Large intestine (tissue), 3 donors: Measurements from ENCODE around the gene ASCL3. TPM values are rescaled to one million over a fixed set of nuclear protein-coding genes. Genes with fewer than 3 reads are reported as not detected.
A peak's percentile ranks its signal among the peaks of the same experiment; 100 is the strongest.

Source experiments
- DNase-seq, 2 donors: peaks; one replicate each; pipeline versions ENCODE4 v3.0.0 to v3.0.0-alpha.2; 2013
- H3K27ac ChIP-seq: one replicate; pipeline ENCODE4 v1.5.1; 2013; ENCODE audit warnings: low read length
- H3K27me3 ChIP-seq: 2 replicates; pipeline ENCODE4 v1.6.1; 2013; ENCODE audit warnings: low read length; ENCODE audit not compliant: control insufficient read depth, insufficient read depth
- H3K36me3 ChIP-seq: 2 replicates; pipeline ENCODE4 v1.6.1; 2013; ENCODE audit warnings: low read length; ENCODE audit not compliant: control insufficient read depth, insufficient read depth
- H3K4me1 ChIP-seq: one replicate; pipeline ENCODE4 v1.6.1; 2013; ENCODE audit warnings: low read length; ENCODE audit not compliant: control insufficient read depth, insufficient read depth
- H3K4me3 ChIP-seq: one replicate; pipeline ENCODE4 v1.5.1; 2013; ENCODE audit warnings: low read length
- H3K9me3 ChIP-seq: one replicate; pipeline ENCODE4 v1.6.1; 2013; ENCODE audit warnings: mild to moderate bottlenecking, low read depth, low read length, moderate library complexity; ENCODE audit not compliant: control insufficient read depth
- WGBS: methylation state at CpG from one replicate; pipeline ENCODE4 v1.1.5; 2013; ENCODE audit warnings: low lambda C conversion rate; ENCODE audit not compliant: insufficient coverage; 5-methylcytosine and 5-hydroxymethylcytosine counted together
- polyA plus RNA-seq: library from polyadenylated mRNA; unstranded; fragments of 120-200 nt; gene quantifications from one replicate; pipeline ENCODE4 v1.2.1, GENCODE V29; 2013

ASCL3 gene
- polyA plus RNA-seq, 1 donor = 0.18 TPM

- WGBS = 100% methylated on average over 1 of the region's 12 CpGs
- no peaks in the 10 kb centered on the region for H3K9me3 ChIP-seq
- H3K36me3 ChIP-seq = peaks cover 2% of the 10 kb centered on the region
- H3K27ac ChIP-seq = no peak overlapping the region
- no peak overlapping the region for H3K4me3 ChIP-seq
- no peaks in the 10 kb centered on the region for H3K27me3 ChIP-seq
- no peak for DNase-seq
- peaks cover 3% of the 10 kb centered on the region for H3K4me1 ChIP-seq
These were observed 12.2 kb downstream of the ASCL3 start for GRCh38 chr11:8930456-8931175.

- Histone ChIP-seq H3K27ac (no peak overlapping the region), H3K27me3 (no peaks in the 10 kb centered on the region), H3K36me3 (peaks cover 2% of the 10 kb centered on the region), H3K4me1 (no peaks in the 10 kb centered on the region), H3K4me3 (no peak overlapping the region), H3K9me3 (no peaks in the 10 kb centered on the region)
- no peak for DNase-seq
- WGBS = 92% methylated on average over 2 of the region's 9 CpGs
These were observed 13.7 kb downstream of the ASCL3 start for GRCh38 chr11:8928981-8929615.

- Histone ChIP-seq H3K4me3 (no peak overlapping the region), H3K9me3 (no peaks in the 10 kb centered on the region), H3K4me1 (no peaks in the 10 kb centered on the region), H3K27me3 (no peaks in the 10 kb centered on the region), H3K27ac (no peak overlapping the region), H3K36me3 (peaks cover 2% of the 10 kb centered on the region)
- no CpG with 5 or more reads among the region's 4 CpGs for WGBS
- no peak for DNase-seq
These were observed 14.6 kb downstream of the ASCL3 start for GRCh38 chr11:8928205-8928604.

DNA sequence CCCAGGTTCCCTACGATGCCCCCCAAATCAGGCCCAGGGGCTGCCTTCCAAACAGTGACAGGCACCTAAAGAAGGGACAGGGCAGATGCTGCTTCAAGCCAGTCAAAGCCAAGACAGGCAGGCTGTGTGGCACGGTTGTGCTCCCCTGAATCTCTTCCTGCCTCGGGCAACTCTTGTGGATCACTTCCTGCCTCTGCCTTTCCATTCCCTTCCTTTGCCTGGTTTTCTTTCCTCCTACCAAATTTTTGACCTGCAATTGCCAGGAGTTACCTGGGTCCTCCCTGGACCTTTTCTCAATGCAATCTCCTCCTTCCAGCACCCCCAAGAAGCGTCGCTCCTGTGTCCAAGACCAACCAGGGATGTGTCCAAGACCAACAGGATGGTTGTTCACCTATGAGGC, 15.6 kb downstream of the ASCL3 start:
- H3K9me3 ChIP-seq = no peaks in the 10 kb centered on the region
- H3K4me3 ChIP-seq = no peak overlapping the region
- H3K27me3 ChIP-seq = no peaks in the 10 kb centered on the region
- WGBS = no CpG with 5 or more reads among the region's 5 CpGs
- H3K36me3 ChIP-seq = peaks cover 9% of the 10 kb centered on the region
- H3K27ac ChIP-seq = no peak overlapping the region
- no peak for DNase-seq
- no peaks in the 10 kb centered on the region for H3K4me1 ChIP-seq

GRCh38 chr11:8926236-8926635, 16.6 kb downstream of the ASCL3 start:
- no peaks in the 10 kb centered on the region for H3K27me3 ChIP-seq
- H3K9me3 ChIP-seq = no peaks in the 10 kb centered on the region
- no CpG with 5 or more reads among the region's 5 CpGs for WGBS
- no peaks in the 10 kb centered on the region for H3K4me1 ChIP-seq
- no peak for DNase-seq
- H3K27ac ChIP-seq = no peak overlapping the region
- no peak overlapping the region for H3K4me3 ChIP-seq
- peaks cover 14% of the 10 kb centered on the region for H3K36me3 ChIP-seq

GRCh38 chr11:8925711-8926110, 17.1 kb downstream of the ASCL3 start:
- 88% methylated on average over 1 of the region's 5 CpGs for WGBS
- Histone ChIP-seq H3K27ac (no peak overlapping the region), H3K9me3 (no peaks in the 10 kb centered on the region), H3K27me3 (no peaks in the 10 kb centered on the region), H3K4me3 (no peak overlapping the region), H3K36me3 (peaks cover 19% of the 10 kb centered on the region), H3K4me1 (no peaks in the 10 kb centered on the region)
- no peak for DNase-seq

GRCh38 chr11:8922691-8923090, 20.1 kb downstream of the ASCL3 start:
- Histone ChIP-seq H3K4me1 (no peaks in the 10 kb centered on the region), H3K9me3 (no peaks in the 10 kb centered on the region), H3K27me3 (no peaks in the 10 kb centered on the region), H3K4me3 (no peak overlapping the region), H3K27ac (no peak overlapping the region), H3K36me3 (peaks cover 44% of the 10 kb centered on the region)
- no peak for DNase-seq
- WGBS = 90% methylated on average over 2 of the region's 5 CpGs

- no peak for DNase-seq
These were observed 25.5 kb downstream of the ASCL3 start for GRCh38 chr11:8917157-8917825.

DNA sequence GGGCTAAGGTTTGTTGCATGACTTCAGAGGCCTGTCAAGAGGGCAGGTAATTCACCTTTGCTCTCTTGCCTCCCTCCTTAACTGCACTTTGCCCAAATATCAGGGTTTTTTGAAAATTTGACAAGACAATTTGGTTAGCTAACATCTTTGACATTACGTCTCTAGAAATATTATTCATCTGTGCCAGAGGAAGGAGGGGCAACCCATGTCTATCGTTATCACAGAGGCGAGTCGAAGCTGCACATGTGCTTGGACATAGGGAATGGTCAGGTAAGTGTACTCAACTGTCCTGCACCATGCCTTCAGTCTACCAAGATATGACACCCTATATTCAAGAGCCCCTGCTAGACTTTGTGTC, 28.2 kb downstream of the ASCL3 start:
- Histone ChIP-seq H3K9me3 (no peaks in the 10 kb centered on the region), H3K27ac (no peak overlapping the region), H3K27me3 (peaks cover 7% of the 10 kb centered on the region), H3K4me1 (peaks cover 4% of the 10 kb centered on the region), H3K4me3 (no peak overlapping the region), H3K36me3 (peaks cover 25% of the 10 kb centered on the region)
- WGBS = no CpG with 5 or more reads among the region's 4 CpGs
- no peak for DNase-seq

More at GRCh38 chr11:8917157-8917825, 25.5 kb downstream of the ASCL3 start:
- Histone ChIP-seq H3K4me3 (no peak overlapping the region), H3K27me3 (no peaks in the 10 kb centered on the region), H3K4me1 (no peaks in the 10 kb centered on the region), H3K9me3 (no peaks in the 10 kb centered on the region), H3K36me3 (peaks cover 46% of the 10 kb centered on the region), H3K27ac (peak overlapping the region; percentile 46)
- 100% methylated on average over 1 of the region's 5 CpGs for whole genome bisulfite sequencing

GRCh38 chr11:8913961-8914660, 28.7 kb downstream of the ASCL3 start:
- peaks cover 7% of the 10 kb centered on the region for H3K27me3 ChIP-seq
- no peak overlapping the region for H3K4me3 ChIP-seq
- H3K4me1 ChIP-seq = peaks cover 4% of the 10 kb centered on the region
- H3K27ac ChIP-seq = peak overlapping the region; percentile 8
- no peaks in the 10 kb centered on the region for H3K9me3 ChIP-seq
- DNase-seq = peak in 1 of 2 donors; percentile 18
- 57% methylated on average over 5 of the region's 9 CpGs for WGBS
- H3K36me3 ChIP-seq = peaks cover 21% of the 10 kb centered on the region
